Chondrocyte (in vitro differentiated cells): ENCODE data around the gene RTN4RL2. TPM values are rescaled to one million over a fixed set of nuclear protein-coding genes. Genes with fewer than 3 reads are reported as not detected.

ENCODE experiments used
- DNase-seq: peaks from one replicate; pipeline ENCODE4 v3.0.0; 2021; ENCODE audit warnings: mixed read lengths, low spot score
- H3K27ac Mint-ChIP-seq: one replicate; pipeline ENCODE4 v1.8.0; 2021; ENCODE audit warnings: mild to moderate bottlenecking, moderate library complexity, mixed read lengths; ENCODE audit not compliant: unreplicated experiment
- H3K27me3 Mint-ChIP-seq: 2 replicates; pipeline ENCODE4 v1.8.0; 2021; ENCODE audit warnings: low read depth, mixed read lengths
- H3K36me3 Mint-ChIP-seq: 2 replicates; pipeline ENCODE4 v1.8.0; 2021; ENCODE audit warnings: low read depth, mixed read lengths
- H3K4me1 Mint-ChIP-seq: 2 replicates; pipeline ENCODE4 v1.8.0; 2021; ENCODE audit warnings: low read depth, mild to moderate bottlenecking, mixed read lengths
- H3K4me3 Mint-ChIP-seq: one replicate; pipeline ENCODE4 v1.8.0; 2021; ENCODE audit warnings: mild to moderate bottlenecking, moderate library complexity, mixed read lengths; ENCODE audit not compliant: unreplicated experiment
- H3K9me3 Mint-ChIP-seq: 2 replicates; pipeline ENCODE4 v1.8.0; 2021; ENCODE audit warnings: low read depth, mixed read lengths
- total RNA-seq: library from RNA; stranded (reverse); gene quantifications from 3 replicates; pipeline ENCODE4 v1.2.1, GENCODE V29; 2021
- TF ChIP-seq, protein P1 (sequence below): fragments of 200-600 bp; sonication (generic); IDR thresholded peaks from 2 replicates; pipeline ENCODE4 v1.5.0; 2021; ENCODE audit warnings: antibody characterized with exemption, mild to moderate bottlenecking, moderate library complexity

The RTN4RL2 gene
- total RNA-seq, 1 donor from 2014 or later: 0.57 TPM

- H3K4me1 Mint-ChIP-seq: peaks cover 4% of the 10 kb centered on the region
- no peak overlapping the region for H3K4me3 Mint-ChIP-seq
- H3K27ac Mint-ChIP-seq: no peak overlapping the region
- peak; percentile 47 for DNase-seq
- TF ChIP-seq, protein P1, sequence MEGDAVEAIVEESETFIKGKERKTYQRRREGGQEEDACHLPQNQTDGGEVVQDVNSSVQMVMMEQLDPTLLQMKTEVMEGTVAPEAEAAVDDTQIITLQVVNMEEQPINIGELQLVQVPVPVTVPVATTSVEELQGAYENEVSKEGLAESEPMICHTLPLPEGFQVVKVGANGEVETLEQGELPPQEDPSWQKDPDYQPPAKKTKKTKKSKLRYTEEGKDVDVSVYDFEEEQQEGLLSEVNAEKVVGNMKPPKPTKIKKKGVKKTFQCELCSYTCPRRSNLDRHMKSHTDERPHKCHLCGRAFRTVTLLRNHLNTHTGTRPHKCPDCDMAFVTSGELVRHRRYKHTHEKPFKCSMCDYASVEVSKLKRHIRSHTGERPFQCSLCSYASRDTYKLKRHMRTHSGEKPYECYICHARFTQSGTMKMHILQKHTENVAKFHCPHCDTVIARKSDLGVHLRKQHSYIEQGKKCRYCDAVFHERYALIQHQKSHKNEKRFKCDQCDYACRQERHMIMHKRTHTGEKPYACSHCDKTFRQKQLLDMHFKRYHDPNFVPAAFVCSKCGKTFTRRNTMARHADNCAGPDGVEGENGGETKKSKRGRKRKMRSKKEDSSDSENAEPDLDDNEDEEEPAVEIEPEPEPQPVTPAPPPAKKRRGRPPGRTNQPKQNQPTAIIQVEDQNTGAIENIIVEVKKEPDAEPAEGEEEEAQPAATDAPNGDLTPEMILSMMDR: no peak
- H3K9me3 Mint-ChIP-seq: no peaks in the 10 kb centered on the region
- peaks cover 4% of the 10 kb centered on the region for H3K36me3 Mint-ChIP-seq
- peaks cover 6% of the 10 kb centered on the region for H3K27me3 Mint-ChIP-seq
Observed at GRCh38 chr11:57487920-57488659, 27.8 kb downstream of the RTN4RL2 start.

- Mint-ChIP-seq H3K4me3 (no peak overlapping the region), H3K36me3 (peaks cover 4% of the 10 kb centered on the region), H3K27ac (no peak overlapping the region), H3K9me3 (no peaks in the 10 kb centered on the region), H3K4me1 (no peaks in the 10 kb centered on the region), H3K27me3 (no peaks in the 10 kb centered on the region)
- peak; percentile 32 for DNase-seq
- TF ChIP-seq, protein P1: no peak
Observed at GRCh38 chr11:57490456-57491248, 30.3 kb downstream of the RTN4RL2 start.

DNA sequence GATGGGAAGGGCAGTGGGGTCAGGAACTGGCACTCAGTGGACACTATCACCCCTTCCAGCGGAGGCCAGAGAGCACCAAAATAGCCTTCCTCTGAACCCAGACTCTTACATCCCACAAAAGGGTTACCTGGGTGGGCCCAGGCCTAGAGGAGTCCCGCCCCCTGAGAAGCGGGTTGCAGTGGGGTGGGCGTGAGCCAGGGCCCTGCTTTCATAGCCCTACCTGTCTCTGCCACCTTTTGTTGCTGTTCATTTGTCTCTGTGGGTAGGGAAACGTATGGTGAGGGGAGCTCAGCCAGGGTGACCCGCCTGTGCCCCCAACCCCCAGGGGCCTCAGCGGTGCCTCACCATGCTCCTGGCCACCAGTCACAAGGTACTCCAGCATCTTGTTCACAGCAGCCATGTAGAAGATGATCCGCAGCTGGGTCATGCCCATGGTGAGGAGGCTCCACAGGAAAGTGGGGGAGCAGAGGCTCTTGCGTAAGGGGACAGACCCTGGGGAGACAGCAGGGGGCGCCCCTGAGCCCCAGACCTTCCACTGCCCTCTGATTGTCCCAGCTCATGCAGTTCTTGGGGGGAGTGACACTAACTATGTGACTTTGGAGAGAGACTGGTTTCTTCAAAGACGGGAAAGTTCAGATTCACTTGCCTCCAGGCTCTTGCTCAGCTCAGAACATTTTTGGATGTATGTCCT is 31.2 kb downstream of the RTN4RL2 start:
- peaks cover 6% of the 10 kb centered on the region for H3K36me3 Mint-ChIP-seq
- no peaks in the 10 kb centered on the region for H3K9me3 Mint-ChIP-seq
- TF ChIP-seq, protein P1: peak; percentile 74
- no peak overlapping the region for H3K4me3 Mint-ChIP-seq
- H3K4me1 Mint-ChIP-seq: no peaks in the 10 kb centered on the region
- peak; percentile 70 for DNase-seq
- H3K27ac Mint-ChIP-seq: no peak overlapping the region
- no peaks in the 10 kb centered on the region for H3K27me3 Mint-ChIP-seq

- no peaks in the 10 kb centered on the region for H3K4me1 Mint-ChIP-seq
- H3K27me3 Mint-ChIP-seq: no peaks in the 10 kb centered on the region
- TF ChIP-seq, protein P1: peak; percentile 86
- H3K27ac Mint-ChIP-seq: no peak overlapping the region
- H3K4me3 Mint-ChIP-seq: no peak overlapping the region
- DNase-seq: peak; percentile 72
- H3K9me3 Mint-ChIP-seq: no peaks in the 10 kb centered on the region
- peaks cover 4% of the 10 kb centered on the region for H3K36me3 Mint-ChIP-seq
Observed at GRCh38 chr11:57493507-57494503, 33.5 kb downstream of the RTN4RL2 start.
